HG03571 (cell line): Measurements from ENCODE around the gene MRPL17.
A peak's percentile ranks its signal among the peaks of the same experiment; 100 is the strongest.
"Not testable (repeated sequence)": the region's sequence is repeated elsewhere in the genome, so short reads cannot be mapped to it uniquely, and the experiment has no call there.

ENCODE experiments used
- ATAC-seq: cut with Tn5 transposase; IDR thresholded peaks from one replicate; pipeline ENCODE4 v1.9.1; 2021; ENCODE audit not compliant: unreplicated experiment

Gene MRPL17

GRCh38 chr11:6682936-6683861 lies at the start of gene MRPL17:
TSS of gene MRPL17 (minus strand) at chr11:6683340. CDS start at chr11:6683296, 44 bp downstream.
- ATAC-seq: peak; percentile 87

GRCh38 chr11:6727971-6728760 lies 45.0 kb upstream of the MRPL17 start:
- ATAC-seq: no peak

GRCh38 chr11:6725386-6725896 lies 42.3 kb upstream of the MRPL17 start:
- no peak for ATAC-seq

- ATAC-seq: no peak
These were observed 40.9 kb upstream of the MRPL17 start for GRCh38 chr11:6724013-6724412.

- no peak for ATAC-seq
These were observed 38.2 kb upstream of the MRPL17 start for GRCh38 chr11:6721343-6721742.

GRCh38 chr11:6719576-6719975 lies 36.4 kb upstream of the MRPL17 start:
- ATAC-seq: no peak

- ATAC-seq: no peak
These were observed 34.3 kb upstream of the MRPL17 start for GRCh38 chr11:6717426-6717825.

- not testable (repeated sequence) for ATAC-seq
These were observed 28.4 kb upstream of the MRPL17 start for GRCh38 chr11:6711552-6711951.

- ATAC-seq: no peak
These were observed 25.7 kb upstream of the MRPL17 start for GRCh38 chr11:6708876-6709275.

GRCh38 chr11:6705905-6706535 lies 22.9 kb upstream of the MRPL17 start:
- no peak for ATAC-seq

GRCh38 chr11:6703247-6704063 lies 20.3 kb upstream of the MRPL17 start:
- no peak for ATAC-seq

GRCh38 chr11:6701955-6702354 lies 18.8 kb upstream of the MRPL17 start:
- ATAC-seq: not testable (repeated sequence)

GRCh38 chr11:6695377-6695776 lies 12.2 kb upstream of the MRPL17 start:
- no peak for ATAC-seq

GRCh38 chr11:6694229-6694535 lies 11.0 kb upstream of the MRPL17 start:
- no peak for ATAC-seq

GRCh38 chr11:6693342-6694228 lies 10.4 kb upstream of the MRPL17 start:
- no peak for ATAC-seq

- no peak for ATAC-seq
These were observed 9.0 kb upstream of the MRPL17 start for GRCh38 chr11:6692128-6692527.

GRCh38 chr11:6690431-6691132 lies 7.4 kb upstream of the MRPL17 start:
- not testable (repeated sequence) for ATAC-seq

- ATAC-seq: no peak
These were observed 4.7 kb upstream of the MRPL17 start for GRCh38 chr11:6687876-6688275.

- ATAC-seq: no peak
These were observed 2.9 kb upstream of the MRPL17 start for GRCh38 chr11:6686006-6686405.
